ENCODE data around the gene IGSF11.

The IGSF11 gene

DNA sequence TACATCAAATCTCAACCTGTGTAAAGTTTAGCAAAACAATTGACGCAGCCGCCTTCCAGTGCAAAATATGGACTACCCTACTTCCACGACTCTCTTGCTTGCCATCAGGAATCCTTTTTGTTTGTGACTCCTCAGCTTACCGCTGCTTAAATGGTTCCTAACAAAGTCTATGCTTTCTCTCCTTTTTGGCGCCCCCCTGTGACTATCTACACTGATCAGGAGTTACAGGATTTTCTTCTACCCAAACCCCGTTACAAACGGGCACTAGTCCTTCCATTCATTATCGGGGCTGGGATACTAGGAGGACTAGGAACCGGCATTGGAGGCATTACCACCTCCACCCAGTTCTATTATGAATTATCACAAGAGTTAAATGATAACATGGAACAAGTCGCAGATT is 184.0 kb downstream of the IGSF11 start:
- TF ChIP-seq TAF1 (IDR thresholded peaks at IDR 0.05; ENCODE audit: low read depth, low read length): no peak
- TF ChIP-seq POLR2A (IDR thresholded peaks at IDR 0.05; ENCODE audit: low read depth, low read length): no peak
- no peak for TF ChIP-seq SPI1 (IDR thresholded peaks at IDR 0.05; ENCODE audit: low read depth, low read length)
- no peak for TF ChIP-seq POLR2AphosphoS5 (IDR thresholded peaks at IDR 0.05; ENCODE audit: low read depth, low read length)
- TF ChIP-seq PAX5 (IDR thresholded peaks at IDR 0.05; ENCODE audit: insufficient read depth, low read length, severe bottlenecking): no peak
- no peak for TF ChIP-seq POU2F2 (IDR thresholded peaks at IDR 0.05; ENCODE audit: low read depth, low read length)
- DNase-seq (ENCODE audit: insufficient read length, low spot score) (no peak), FAIRE-seq (no peak)
